GM12891 (cell line): ENCODE measurements around the gene PSMB11.

Source experiments
- DNase-seq: peaks from one replicate; pipeline ENCODE4 v3.0.0; 2011; ENCODE audit warnings: low spot score; ENCODE audit not compliant: insufficient read length
- FAIRE-seq: peaks from 2 replicates; lab custom pipeline; 2011; peaks lifted over from hg19 to GRCh38; lab: Jason Lieb, UNC
- PAX5 ChIP-seq: IDR thresholded peaks from 2 replicates; pipeline ENCODE4 v1.6.1; 2011; ENCODE audit warnings: low read length, moderate library complexity, mild to moderate bottlenecking; ENCODE audit not compliant: insufficient read depth, severe bottlenecking
- POLR2A ChIP-seq: IDR thresholded peaks from 2 replicates; pipeline ENCODE4 v1.6.1; 2011; ENCODE audit warnings: low read depth, low read length, control low read depth
- POLR2AphosphoS5 ChIP-seq: IDR thresholded peaks from 2 replicates; pipeline ENCODE4 v1.6.1; 2011; ENCODE audit warnings: low read depth, low read length, control low read depth
- POU2F2 ChIP-seq: IDR thresholded peaks from 2 replicates; pipeline ENCODE4 v1.6.1; 2011; ENCODE audit warnings: low read depth, mild to moderate bottlenecking, control low read depth, low read length, moderate library complexity
- SPI1 ChIP-seq: IDR thresholded peaks from 2 replicates; pipeline ENCODE4 v1.6.1; 2011; ENCODE audit warnings: low read depth, low read length, control low read depth
- TAF1 ChIP-seq: IDR thresholded peaks from 2 replicates; pipeline ENCODE4 v1.6.1; 2011; ENCODE audit warnings: low read depth, low read length, control low read depth

PSMB11 gene

GRCh38 chr14:23079716-23080115 lies 37.7 kb downstream of the PSMB11 start:
- TF ChIP-seq POLR2AphosphoS5: no peak
- FAIRE-seq: no peak

GRCh38 chr14:23080474-23080873 lies 38.5 kb downstream of the PSMB11 start:
- FAIRE-seq: no peak
- TF ChIP-seq PAX5 (no peak), TAF1 (no peak)
- DNase-seq: no peak

More at GRCh38 chr14:23079716-23080115, 37.7 kb downstream of the PSMB11 start:
- no peak for DNase-seq

GRCh38 chr14:23085458-23085857 lies 43.4 kb downstream of the PSMB11 start:
- TF ChIP-seq SPI1 (no peak), POU2F2 (no peak)
- DNase-seq: no peak
- FAIRE-seq: no peak

- FAIRE-seq: no peak
- DNase-seq: no peak
- TF ChIP-seq PAX5: no peak
- no peak for TF ChIP-seq SPI1
- TF ChIP-seq POU2F2: no peak
- TF ChIP-seq POLR2A: no peak
- TF ChIP-seq TAF1: no peak
- no peak for TF ChIP-seq POLR2AphosphoS5
Observed at GRCh38 chr14:23086565-23086964, 44.6 kb downstream of the PSMB11 start.

GRCh38 chr14:23089498-23090253 lies 47.7 kb downstream of the PSMB11 start:
- FAIRE-seq (no peak), DNase-seq (no peak)
- TF ChIP-seq POLR2AphosphoS5: no peak
- TF ChIP-seq PAX5: no peak
- no peak for TF ChIP-seq POU2F2
- no peak for TF ChIP-seq TAF1
- no peak for TF ChIP-seq POLR2A
- TF ChIP-seq SPI1: no peak

- no peak for TF ChIP-seq PAX5
- no peak for TF ChIP-seq POLR2A
- TF ChIP-seq POLR2AphosphoS5: no peak
- TF ChIP-seq TAF1: no peak
- TF ChIP-seq POU2F2: no peak
- TF ChIP-seq SPI1: no peak
Observed at GRCh38 chr14:23090254-23090636, 48.2 kb downstream of the PSMB11 start.

GRCh38 chr14:23091294-23092225 lies 49.5 kb downstream of the PSMB11 start:
- DNase-seq (no peak), FAIRE-seq (no peak)
- TF ChIP-seq POLR2AphosphoS5 (no peak), TAF1 (no peak), SPI1 (no peak), PAX5 (no peak), POLR2A (no peak), POU2F2 (no peak)

More at GRCh38 chr14:23090254-23090636, 48.2 kb downstream of the PSMB11 start:
- no peak for DNase-seq
- FAIRE-seq: no peak

- TF ChIP-seq POU2F2 (no peak), POLR2AphosphoS5 (no peak)
- FAIRE-seq: no peak
- DNase-seq: no peak
Observed at GRCh38 chr14:23093104-23093503, 51.1 kb downstream of the PSMB11 start.

- no peak for TF ChIP-seq SPI1
- no peak for TF ChIP-seq POLR2AphosphoS5
- no peak for TF ChIP-seq TAF1
- no peak for TF ChIP-seq POLR2A
- TF ChIP-seq PAX5: no peak
- no peak for TF ChIP-seq POU2F2
- DNase-seq: no peak
- FAIRE-seq: no peak
Observed at GRCh38 chr14:23093526-23093925, 51.5 kb downstream of the PSMB11 start.
